Hematopoietic multipotent progenitor cell treated with erythropoietin and hydrocortisone succinate and interleukin-3 and kit ligand, for 8 days (in vitro differentiated cells): ENCODE results near the gene RYR1.
"Not testable (repeated sequence)": the region's sequence is repeated elsewhere in the genome, so short reads cannot be mapped to it uniquely, and the experiment has no call there.

Source experiments
- DNase-seq: peaks from one replicate; pipeline ENCODE4 v3.0.0-alpha.2; 2015

Gene RYR1

GRCh38 chr19:38571682-38572081, 138.2 kb downstream of the RYR1 start:
- DNase-seq, result no peak

DNA sequence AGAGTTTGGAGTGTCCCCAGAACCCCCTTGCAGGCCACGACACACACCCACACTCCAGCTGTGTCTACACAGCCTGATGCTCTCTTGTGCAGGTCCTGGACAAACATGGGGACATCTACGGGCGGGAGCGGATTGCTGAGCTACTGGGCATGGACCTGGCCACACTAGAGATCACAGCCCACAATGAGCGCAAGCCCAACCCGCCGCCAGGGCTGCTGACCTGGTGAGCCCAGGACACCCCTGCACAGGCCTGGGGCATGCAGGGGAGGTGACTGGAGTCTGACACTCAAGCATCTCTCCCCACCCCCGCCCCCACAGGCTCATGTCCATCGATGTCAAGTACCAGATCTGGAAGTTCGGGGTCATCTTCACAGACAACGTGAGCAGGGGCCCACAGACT, 144.3 kb downstream of the RYR1 start:
- DNase-seq, result no peak

GRCh38 chr19:38579304-38579703, 145.8 kb downstream of the RYR1 start:
- not testable (repeated sequence) for DNase-seq

DNA sequence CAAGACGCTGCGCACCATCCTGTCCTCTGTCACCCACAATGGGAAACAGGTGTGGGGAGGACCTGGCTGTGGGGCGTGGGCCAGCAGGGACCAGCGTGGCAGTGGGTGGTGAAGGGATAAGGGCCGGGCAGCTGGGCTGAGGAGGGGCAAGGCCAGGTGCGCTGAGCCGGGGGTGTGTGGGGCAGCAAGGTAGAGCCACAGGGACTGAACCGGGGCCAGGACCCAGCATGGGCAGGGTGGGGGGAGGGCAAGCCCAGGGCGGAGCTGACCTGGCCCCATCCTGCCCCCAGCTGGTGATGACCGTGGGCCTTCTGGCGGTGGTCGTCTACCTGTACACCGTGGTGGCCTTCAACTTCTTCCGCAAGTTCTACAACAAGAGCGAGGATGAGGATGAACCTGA, 146.6 kb downstream of the RYR1 start:
- DNase-seq, result no peak

- no peak for DNase-seq
Observed at GRCh38 chr19:38583219-38583984, 149.9 kb downstream of the RYR1 start.

DNA sequence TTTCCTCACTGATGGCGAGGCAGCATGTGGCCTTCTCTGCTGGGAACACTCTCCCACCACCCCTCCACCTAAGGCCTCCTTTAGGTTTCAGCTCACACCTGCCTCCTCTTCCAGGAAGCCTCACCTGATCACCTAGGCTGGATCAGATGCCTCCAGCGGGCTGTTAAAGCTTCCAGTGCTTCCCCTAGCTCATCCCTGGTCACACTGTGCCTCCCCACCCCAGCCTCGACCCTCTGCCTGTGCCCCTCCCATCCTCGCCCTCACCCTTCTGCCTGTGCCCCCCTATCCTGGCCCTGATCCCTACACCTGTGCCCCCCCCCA, 150.5 kb downstream of the RYR1 start:
- no peak for DNase-seq

DNA sequence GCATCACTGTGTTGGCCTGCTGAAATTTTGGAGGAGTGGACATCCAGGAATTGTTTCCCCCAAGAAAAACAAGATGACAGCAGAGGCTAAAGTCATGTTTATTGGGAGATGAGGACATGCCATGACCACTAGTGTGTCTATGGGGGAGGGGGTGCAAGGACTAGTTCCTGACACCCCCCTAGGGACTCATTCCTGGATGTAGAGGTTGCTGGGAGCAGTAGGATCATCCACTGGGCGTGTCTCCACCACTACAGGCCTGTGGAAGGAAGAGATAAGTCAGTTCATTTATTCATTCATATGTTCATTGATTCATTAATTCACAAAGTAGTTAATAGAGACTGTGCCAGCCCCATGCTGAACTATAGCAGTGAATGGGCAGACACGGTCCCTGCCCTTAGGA, 154.1 kb downstream of the RYR1 start:
- DNase-seq, result no peak

DNA sequence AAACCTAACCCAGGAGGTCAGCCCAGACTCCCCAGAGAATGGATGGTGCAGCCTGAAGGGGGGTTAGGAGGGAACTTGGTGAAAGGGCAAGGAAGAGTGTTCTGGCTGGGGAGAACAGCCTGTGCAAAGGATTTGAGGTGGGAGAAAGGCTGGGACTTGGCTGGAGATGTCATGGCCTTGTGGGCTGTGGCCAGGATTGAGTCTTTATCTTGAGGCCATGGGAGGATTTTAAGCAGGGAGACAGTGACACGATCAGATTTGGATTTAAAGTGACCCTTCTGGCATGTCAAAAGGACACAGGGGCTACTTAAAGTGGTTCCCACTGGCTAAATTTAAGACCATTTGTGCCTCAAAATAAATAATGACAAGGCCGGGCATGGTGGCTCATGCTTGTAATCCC, 154.6 kb downstream of the RYR1 start:
- DNase-seq, result no peak

GRCh38 chr19:38592940-38593339, 159.4 kb downstream of the RYR1 start:
- DNase-seq, result no peak

- no peak for DNase-seq
Observed at GRCh38 chr19:38596057-38596981, 162.8 kb downstream of the RYR1 start.

GRCh38 chr19:38597075-38597474, 163.6 kb downstream of the RYR1 start:
- DNase-seq, result no peak

GRCh38 chr19:38599722-38600121, 166.2 kb downstream of the RYR1 start:
- DNase-seq, result no peak

- DNase-seq, result not testable (repeated sequence)
Observed at GRCh38 chr19:38602856-38603255, 169.4 kb downstream of the RYR1 start.

GRCh38 chr19:38606131-38606530, 172.6 kb downstream of the RYR1 start:
- no peak for DNase-seq

DNA sequence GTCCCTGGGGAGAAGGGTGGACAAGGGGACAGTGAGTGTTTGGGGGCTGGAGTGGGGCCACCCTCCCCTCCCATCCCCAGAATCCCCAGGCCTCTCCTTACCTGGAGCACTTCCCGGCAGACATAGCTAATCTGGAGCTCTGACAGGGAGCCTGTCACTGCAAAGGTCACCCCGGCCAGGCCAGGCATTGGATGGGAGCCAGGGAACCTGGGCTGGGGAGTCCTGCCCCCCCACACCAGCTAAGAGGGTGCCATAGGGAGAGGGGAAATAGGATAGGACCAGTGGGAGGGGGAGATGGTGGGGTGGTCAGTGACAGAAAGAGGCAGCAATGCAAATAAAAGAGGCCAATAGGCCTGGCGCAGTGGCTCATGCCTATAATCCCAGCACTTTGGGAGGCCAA, 180.8 kb downstream of the RYR1 start:
- DNase-seq, result no peak

GRCh38 chr19:38615007-38615581, 181.6 kb downstream of the RYR1 start:
- DNase-seq, result no peak

DNA sequence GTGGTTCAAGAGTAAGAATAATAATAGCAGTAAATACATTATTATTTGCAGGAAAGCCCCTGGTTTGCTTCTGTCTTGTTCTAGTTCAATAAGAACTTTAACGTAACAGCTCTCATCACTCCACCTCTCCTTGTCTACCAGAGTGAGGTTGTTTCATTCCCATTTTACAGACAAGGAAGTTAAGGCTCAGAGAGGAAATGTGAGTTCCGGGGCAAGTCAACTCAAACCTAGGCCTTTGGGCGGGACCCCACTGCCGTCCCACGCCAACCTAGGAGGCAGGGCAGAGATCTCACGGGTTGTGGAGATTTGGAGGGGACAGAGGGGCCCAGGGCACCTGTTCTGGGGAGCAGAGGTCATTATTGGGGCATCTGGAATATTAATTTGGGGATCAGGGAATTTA, 182.8 kb downstream of the RYR1 start:
- no peak for DNase-seq

DNA sequence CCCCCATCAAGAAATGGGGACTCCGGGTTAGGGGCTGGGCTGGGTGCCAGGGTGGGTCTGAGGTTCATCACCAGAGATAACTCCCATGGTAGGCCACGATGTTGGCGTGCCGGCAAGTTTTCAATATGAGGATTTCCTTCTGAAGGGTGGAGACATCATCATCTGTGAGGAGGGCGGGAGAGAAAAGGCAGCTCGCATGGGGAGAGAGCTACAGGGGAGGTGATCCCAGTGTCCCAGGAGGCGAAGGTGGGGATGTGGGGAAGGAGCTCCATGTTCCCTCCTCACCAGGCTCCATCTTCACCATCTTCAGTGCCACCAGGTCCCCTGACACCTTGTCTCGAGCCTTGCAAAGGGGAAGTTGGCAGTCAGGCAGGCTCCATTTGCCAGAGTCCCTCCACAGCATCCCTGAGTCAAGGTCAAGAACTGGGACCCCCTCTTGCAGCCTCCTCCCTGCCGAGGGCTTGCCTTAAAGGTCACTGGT, 183.8 kb downstream of the RYR1 start:
- DNase-seq, result peak; percentile 16

DNA sequence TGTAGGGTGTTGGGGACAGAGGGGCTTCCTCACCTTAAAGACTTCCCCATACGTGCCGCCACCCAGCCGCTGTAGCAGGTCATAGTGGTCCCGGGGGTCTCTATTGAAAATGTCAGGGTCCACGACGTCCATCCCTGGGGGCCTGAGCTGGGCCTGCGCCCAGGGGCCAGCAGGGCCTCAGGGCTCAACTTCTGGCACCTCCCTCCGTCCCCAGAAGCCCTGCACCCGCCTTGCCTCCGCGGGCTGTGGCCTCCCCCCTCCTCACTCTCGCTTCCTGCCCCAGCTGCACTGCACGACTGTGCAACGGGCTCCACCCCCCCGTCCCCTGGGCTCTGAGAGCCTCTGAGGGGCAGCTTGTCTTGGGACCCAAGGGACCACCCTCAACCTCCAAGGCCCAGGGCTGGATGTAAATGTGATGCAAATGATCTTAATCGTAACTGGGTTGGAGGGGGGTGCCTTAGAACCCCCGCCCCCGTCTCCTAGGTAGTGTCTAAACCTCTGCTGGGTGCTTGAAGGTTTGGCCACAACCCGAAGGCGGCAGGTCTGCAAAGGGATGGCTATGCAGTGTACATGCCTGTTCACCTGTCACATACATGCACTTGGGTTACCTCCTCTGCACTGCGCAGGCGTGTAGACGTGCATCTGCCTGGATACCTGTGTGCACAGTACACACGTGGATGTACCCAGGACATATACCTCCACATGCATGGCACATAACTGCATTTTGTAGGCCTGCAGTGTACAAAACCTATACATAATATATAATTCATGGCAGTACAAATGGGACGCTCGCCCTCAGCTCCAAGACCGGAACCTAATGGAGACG, 184.5 kb downstream of the RYR1 start, which contains the start of gene MAP4K1:
Gene MAP4K1, minus strand, starts transcription at position 190 of the 826 bp plus-strand sequence. Its CDS starts 58 bp downstream, at position 132.
- DNase-seq, result peak; percentile 50

GRCh38 chr19:38618590-38619360, 185.3 kb downstream of the RYR1 start, which contains the start of gene EIF3K:
Gene EIF3K (plus strand): TSS chr19:38619188. CDS start chr19:38619269, 81 bp downstream.
- DNase-seq, result peak; percentile 99

- DNase-seq, result no peak
Observed at GRCh38 chr19:38619361-38620174, 186.1 kb downstream of the RYR1 start.
